ENCODE data around the gene STX4. TPM values are rescaled to one million over a fixed set of nuclear protein-coding genes. Genes with fewer than 3 reads are reported as not detected.

The STX4 gene
- total and polyA plus RNA-seq, 9 of the 15 experiments (the other 6 are each of a cell fraction or from before 2014, with no cell fraction given): 3.2 to 48.0 (median 21.5) TPM

GRCh38 chr16:31031276-31031675 is 2.1 kb upstream of the STX4 start:
- Histone ChIP-seq H4K20me1 (replicated peaks; ENCODE audit: control insufficient read depth, insufficient read depth, low read length) (peaks cover 4% of the 10 kb centered on the region), H3K4me1 (replicated peaks in 1 of 2; ENCODE audit: control insufficient read depth in 2 of 2, insufficient read depth in 2 of 2, low read length in 2 of 2) (peaks cover 16% of the 10 kb centered on the region in 2 experiments), H3K36me3 (ENCODE audit: control insufficient read depth, insufficient read depth, low read length) (peaks cover 17% of the 10 kb centered on the region; the same call in 2 of the 3 replicates), H3K4me3 (no peak overlapping the region), H3K27me3 (ENCODE audit: control insufficient read depth in 2 of 2, insufficient read depth in 2 of 2, low read length in 2 of 2) (no peaks in the 10 kb centered on the region), H3K79me2 (ENCODE audit: control insufficient read depth, insufficient read depth, low read length) (peaks cover 21% of the 10 kb centered on the region), H3K4me2 (ENCODE audit: insufficient read depth, low read length) (no peak overlapping the region), H3K9me1 (ENCODE audit: control insufficient read depth, insufficient read depth, low read length) (peaks cover 8% of the 10 kb centered on the region), H3K9ac (ENCODE audit: insufficient read depth in 1 of 2, low read depth in 2 of 2, low read length in 2 of 2) (no peak overlapping the region), H3K9me3 (replicated peaks; ENCODE audit: control insufficient read depth, insufficient read depth, low read depth, low read length) (no peaks in the 10 kb centered on the region; the same call in 1 of the 2 replicates), H2AFZ (ENCODE audit: low read depth, low read length) (no peak overlapping the region), H3K27ac (ENCODE audit: extremely low read depth, low read depth, low read length) (no peak overlapping the region)
- ChIA-PET POLR2A (interaction anchor here (0.5 kb wide), 1 partner anchor 42 kb away, joined by 3 read pairs; no protein-coding TSS in a partner anchor), CTCF (ENCODE audit: low intra/inter-chr PET ratio) (no interaction called here)
- DNase-seq (ENCODE audit: extremely low read depth in 1 of 4, low spot score in 3 of 4) (no peak), ATAC-seq (no peak), FAIRE-seq (no peak)
- intact Hi-C loops (cut with micrococcal nuclease): loop anchor here (5.0 kb wide), 2 partner anchors 39 to 66 kb away; no protein-coding TSS in a partner anchor
- in situ Hi-C loops (cut with MboI): no loop called here
- WGBS (ENCODE audit: insufficient coverage, low coverage, missing lambda C conversion rate): 81% methylated on average over 3 of the region's 4 CpGs
- BruUV-seq (replicated peaks): no TSS peak
- TF ChIP-seq COPS2 (conservative IDR thresholded peaks at IDR 0.05): no peak
- TF ChIP-seq CBFA2T3 (IDR thresholded peaks at IDR 0.05): no peak
- TF ChIP-seq, protein P1, sequence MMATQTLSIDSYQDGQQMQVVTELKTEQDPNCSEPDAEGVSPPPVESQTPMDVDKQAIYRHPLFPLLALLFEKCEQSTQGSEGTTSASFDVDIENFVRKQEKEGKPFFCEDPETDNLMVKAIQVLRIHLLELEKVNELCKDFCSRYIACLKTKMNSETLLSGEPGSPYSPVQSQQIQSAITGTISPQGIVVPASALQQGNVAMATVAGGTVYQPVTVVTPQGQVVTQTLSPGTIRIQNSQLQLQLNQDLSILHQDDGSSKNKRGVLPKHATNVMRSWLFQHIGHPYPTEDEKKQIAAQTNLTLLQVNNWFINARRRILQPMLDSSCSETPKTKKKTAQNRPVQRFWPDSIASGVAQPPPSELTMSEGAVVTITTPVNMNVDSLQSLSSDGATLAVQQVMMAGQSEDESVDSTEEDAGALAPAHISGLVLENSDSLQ (IDR thresholded peaks at IDR 0.05): no peak
- TF ChIP-seq TSC22D4 (tag; IDR thresholded peaks at IDR 0.05): no peak
- TF ChIP-seq DMBX1 (CRISPR knock-in tag; IDR thresholded peaks at IDR 0.05; ENCODE audit: borderline replicate concordance): no peak
- no peak for TF ChIP-seq GTF2F1 (IDR thresholded peaks at IDR 0.05; ENCODE audit: low read depth, low read length)
- no peak for TF ChIP-seq ZNF23 (CRISPR knock-in tag; IDR thresholded peaks at IDR 0.05)
- no peak for TF ChIP-seq RBFOX2 (IDR thresholded peaks at IDR 0.05; ENCODE audit: low read depth, low read length)
- TF ChIP-seq, protein P2, sequence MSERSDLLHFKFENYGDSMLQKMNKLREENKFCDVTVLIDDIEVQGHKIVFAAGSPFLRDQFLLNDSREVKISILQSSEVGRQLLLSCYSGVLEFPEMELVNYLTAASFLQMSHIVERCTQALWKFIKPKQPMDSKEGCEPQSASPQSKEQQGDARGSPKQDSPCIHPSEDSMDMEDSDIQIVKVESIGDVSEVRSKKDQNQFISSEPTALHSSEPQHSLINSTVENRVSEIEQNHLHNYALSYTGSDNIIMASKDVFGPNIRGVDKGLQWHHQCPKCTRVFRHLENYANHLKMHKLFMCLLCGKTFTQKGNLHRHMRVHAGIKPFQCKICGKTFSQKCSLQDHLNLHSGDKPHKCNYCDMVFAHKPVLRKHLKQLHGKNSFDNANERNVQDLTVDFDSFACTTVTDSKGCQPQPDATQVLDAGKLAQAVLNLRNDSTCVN (CRISPR knock-in tag; IDR thresholded peaks at IDR 0.05): no peak
- TF ChIP-seq, protein P3, sequence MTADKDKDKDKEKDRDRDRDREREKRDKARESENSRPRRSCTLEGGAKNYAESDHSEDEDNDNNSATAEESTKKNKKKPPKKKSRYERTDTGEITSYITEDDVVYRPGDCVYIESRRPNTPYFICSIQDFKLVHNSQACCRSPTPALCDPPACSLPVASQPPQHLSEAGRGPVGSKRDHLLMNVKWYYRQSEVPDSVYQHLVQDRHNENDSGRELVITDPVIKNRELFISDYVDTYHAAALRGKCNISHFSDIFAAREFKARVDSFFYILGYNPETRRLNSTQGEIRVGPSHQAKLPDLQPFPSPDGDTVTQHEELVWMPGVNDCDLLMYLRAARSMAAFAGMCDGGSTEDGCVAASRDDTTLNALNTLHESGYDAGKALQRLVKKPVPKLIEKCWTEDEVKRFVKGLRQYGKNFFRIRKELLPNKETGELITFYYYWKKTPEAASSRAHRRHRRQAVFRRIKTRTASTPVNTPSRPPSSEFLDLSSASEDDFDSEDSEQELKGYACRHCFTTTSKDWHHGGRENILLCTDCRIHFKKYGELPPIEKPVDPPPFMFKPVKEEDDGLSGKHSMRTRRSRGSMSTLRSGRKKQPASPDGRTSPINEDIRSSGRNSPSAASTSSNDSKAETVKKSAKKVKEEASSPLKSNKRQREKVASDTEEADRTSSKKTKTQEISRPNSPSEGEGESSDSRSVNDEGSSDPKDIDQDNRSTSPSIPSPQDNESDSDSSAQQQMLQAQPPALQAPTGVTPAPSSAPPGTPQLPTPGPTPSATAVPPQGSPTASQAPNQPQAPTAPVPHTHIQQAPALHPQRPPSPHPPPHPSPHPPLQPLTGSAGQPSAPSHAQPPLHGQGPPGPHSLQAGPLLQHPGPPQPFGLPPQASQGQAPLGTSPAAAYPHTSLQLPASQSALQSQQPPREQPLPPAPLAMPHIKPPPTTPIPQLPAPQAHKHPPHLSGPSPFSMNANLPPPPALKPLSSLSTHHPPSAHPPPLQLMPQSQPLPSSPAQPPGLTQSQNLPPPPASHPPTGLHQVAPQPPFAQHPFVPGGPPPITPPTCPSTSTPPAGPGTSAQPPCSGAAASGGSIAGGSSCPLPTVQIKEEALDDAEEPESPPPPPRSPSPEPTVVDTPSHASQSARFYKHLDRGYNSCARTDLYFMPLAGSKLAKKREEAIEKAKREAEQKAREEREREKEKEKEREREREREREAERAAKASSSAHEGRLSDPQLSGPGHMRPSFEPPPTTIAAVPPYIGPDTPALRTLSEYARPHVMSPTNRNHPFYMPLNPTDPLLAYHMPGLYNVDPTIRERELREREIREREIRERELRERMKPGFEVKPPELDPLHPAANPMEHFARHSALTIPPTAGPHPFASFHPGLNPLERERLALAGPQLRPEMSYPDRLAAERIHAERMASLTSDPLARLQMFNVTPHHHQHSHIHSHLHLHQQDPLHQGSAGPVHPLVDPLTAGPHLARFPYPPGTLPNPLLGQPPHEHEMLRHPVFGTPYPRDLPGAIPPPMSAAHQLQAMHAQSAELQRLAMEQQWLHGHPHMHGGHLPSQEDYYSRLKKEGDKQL (CRISPR knock-in tag; IDR thresholded peaks at IDR 0.05; ENCODE audit: borderline replicate concordance): no peak

Measured in K562 (cell line).